Caco-2 (cell line): ENCODE measurements around the gene ZNF441. TPM values are rescaled to one million over a fixed set of nuclear protein-coding genes. Genes with fewer than 3 reads are reported as not detected.
A peak's percentile ranks its signal among the peaks of the same experiment; 100 is the strongest.

ENCODE experiments used
- BruUV-seq: library from RNA; stranded (reverse); fragments of 400-500 nt; replicated peaks from 2 replicates; lab custom pipeline; 2021; lab: Mats Ljungman, UMichigan
- CTCF ChIA-PET: fragments of 300-600 bp; sonication (Branson Sonifier 250); formaldehyde crosslinking; loops from one replicate; lab custom pipeline; 2022; ENCODE audit warnings: antibody characterized with exemption; lab: Charles Lee
- POLR2A ChIA-PET: fragments of 300-600 bp; sonication (Branson Sonifier 250); formaldehyde crosslinking; loops from one replicate; lab custom pipeline; 2022; ENCODE audit warnings: antibody characterized with exemption; lab: Charles Lee
- DNase-seq, 2 experiments: peaks; one replicate each; pipeline versions ENCODE4 v3.0.0 to v3.0.0-alpha.2; 2020 to 2022
- H3K27me3 ChIP-seq: replicated peaks from 2 replicates; pipeline ENCODE4 v1.6.0; 2011; ENCODE audit warnings: low read length; ENCODE audit not compliant: control insufficient read depth, insufficient read depth
- H3K36me3 ChIP-seq: 2 replicates; pipeline ENCODE4 v1.5.1; 2011; ENCODE audit warnings: low read length; ENCODE audit not compliant: control insufficient read depth, insufficient read depth
- H3K4me1 ChIP-seq: fragments of 250-450 bp; sonication (Bioruptor Pico); 2 replicates; pipeline ENCODE4 v1.5.1; 2020; ENCODE audit warnings: mild to moderate bottlenecking
- H3K4me3 ChIP-seq: 2 replicates; pipeline ENCODE4 v1.5.1; 2011; ENCODE audit warnings: low read depth, mild to moderate bottlenecking, control low read depth, low read length
- H3K9me3 ChIP-seq: fragments of 250-450 bp; sonication (Bioruptor Pico); 2 replicates; pipeline ENCODE4 v1.5.1; 2020; ENCODE audit warnings: mild to moderate bottlenecking, moderate library complexity
- H3K27ac Mint-ChIP-seq: one replicate; pipeline ENCODE4 v1.8.0; 2022; ENCODE audit warnings: mixed read lengths; ENCODE audit not compliant: unreplicated experiment
- H3K27me3 Mint-ChIP-seq: one replicate; pipeline ENCODE4 v1.8.0; 2022; ENCODE audit warnings: mixed read lengths; ENCODE audit not compliant: insufficient read depth, unreplicated experiment
- H3K36me3 Mint-ChIP-seq: one replicate; pipeline ENCODE4 v1.8.0; 2022; ENCODE audit warnings: mild to moderate bottlenecking, mixed read lengths; ENCODE audit not compliant: insufficient read depth, unreplicated experiment
- H3K4me1 Mint-ChIP-seq: one replicate; pipeline ENCODE4 v1.8.0; 2022; ENCODE audit warnings: low read depth, mixed read lengths; ENCODE audit not compliant: unreplicated experiment
- H3K4me3 Mint-ChIP-seq: one replicate; pipeline ENCODE4 v1.8.0; 2022; ENCODE audit warnings: mild to moderate bottlenecking, moderate library complexity, mixed read lengths; ENCODE audit not compliant: unreplicated experiment
- H3K9me3 Mint-ChIP-seq: one replicate; pipeline ENCODE4 v1.8.0; 2022; ENCODE audit warnings: mixed read lengths; ENCODE audit not compliant: unreplicated experiment
- intact Hi-C: fragments of 100-400 bp; cut with micrococcal nuclease; formaldehyde crosslinking; loops from one replicate; pipeline ENCODE4 v1.10.0; 2022; ENCODE audit not compliant: unreplicated experiment
- total RNA-seq: library from RNA; stranded (reverse); gene quantifications from 2 replicates; pipeline ENCODE4 v1.2.3, GENCODE V29; 2022
- TF ChIP-seq, protein P1 (sequence below), 2 experiments: fragments of 200-600 bp in 1 of 2; IDR thresholded peaks; 1 replicate in 1 of 2; 2 replicates in 1 of 2; pipeline versions ENCODE4 v1.5.1 to v1.8.0; 2011 to 2022; ENCODE audit warnings: antibody characterized with exemption in 1 of 2, control low read depth in 1 of 2, inconsistent platforms in 1 of 2, low read depth in 1 of 2, low read length in 1 of 2, mild to moderate bottlenecking in 1 of 2, moderate library complexity in 1 of 2; ENCODE audit not compliant: insufficient read depth in 1 of 2, severe bottlenecking in 1 of 2, unreplicated experiment in 1 of 2

Gene ZNF441
- total RNA-seq, 1 experiment from 2014 or later = 4.4 TPM

DNA sequence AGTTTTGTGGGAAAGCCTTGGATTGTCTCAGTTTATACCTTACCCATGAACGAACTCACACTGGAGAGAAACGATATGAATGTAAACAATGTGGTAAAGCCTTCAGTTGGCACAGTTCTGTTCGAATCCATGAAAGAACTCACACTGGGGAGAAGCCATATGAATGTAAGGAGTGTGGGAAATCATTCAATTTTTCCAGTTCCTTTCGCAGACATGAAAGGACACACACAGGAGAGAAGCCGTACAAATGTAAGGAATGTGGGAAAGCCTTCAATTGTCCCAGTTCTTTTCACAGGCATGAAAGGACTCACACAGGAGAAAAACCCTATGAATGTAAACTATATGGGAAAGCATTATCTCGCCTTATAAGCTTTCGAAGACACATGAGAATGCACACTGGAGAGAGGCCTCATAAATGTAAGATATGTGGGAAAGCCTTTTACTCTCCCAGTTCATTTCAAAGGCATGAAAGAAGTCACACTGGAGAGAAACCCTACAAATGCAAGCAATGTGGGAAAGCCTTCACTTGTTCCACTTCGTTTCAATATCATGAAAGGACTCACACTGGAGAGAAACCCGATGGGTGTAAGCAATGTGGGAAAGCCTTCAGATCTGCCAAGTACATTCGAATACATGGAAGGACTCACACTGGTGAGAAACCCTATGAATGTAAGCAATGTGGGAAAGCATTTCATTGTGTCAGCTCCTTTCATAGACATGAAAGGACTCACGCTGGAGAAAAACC lies 39.7 kb downstream of the ZNF441 start:
- no peaks in the 10 kb centered on the region for H3K4me1 ChIP-seq
- CTCF ChIA-PET = no interaction called here
- Mint-ChIP-seq H3K27ac (no peak overlapping the region), H3K4me3 (no peak overlapping the region), H3K4me1 (no peaks in the 10 kb centered on the region), H3K36me3 (no peaks in the 10 kb centered on the region), H3K9me3 (peaks cover 18% of the 10 kb centered on the region), H3K27me3 (no peaks in the 10 kb centered on the region)
- no peak overlapping the region for H3K4me3 ChIP-seq
- intact Hi-C loops = no loop called here
- peaks cover 15% of the 10 kb centered on the region for H3K9me3 ChIP-seq
- no peaks in the 10 kb centered on the region for H3K36me3 ChIP-seq
- no peaks in the 10 kb centered on the region for H3K27me3 ChIP-seq
- POLR2A ChIA-PET = no interaction called here
- TF ChIP-seq, protein P1, sequence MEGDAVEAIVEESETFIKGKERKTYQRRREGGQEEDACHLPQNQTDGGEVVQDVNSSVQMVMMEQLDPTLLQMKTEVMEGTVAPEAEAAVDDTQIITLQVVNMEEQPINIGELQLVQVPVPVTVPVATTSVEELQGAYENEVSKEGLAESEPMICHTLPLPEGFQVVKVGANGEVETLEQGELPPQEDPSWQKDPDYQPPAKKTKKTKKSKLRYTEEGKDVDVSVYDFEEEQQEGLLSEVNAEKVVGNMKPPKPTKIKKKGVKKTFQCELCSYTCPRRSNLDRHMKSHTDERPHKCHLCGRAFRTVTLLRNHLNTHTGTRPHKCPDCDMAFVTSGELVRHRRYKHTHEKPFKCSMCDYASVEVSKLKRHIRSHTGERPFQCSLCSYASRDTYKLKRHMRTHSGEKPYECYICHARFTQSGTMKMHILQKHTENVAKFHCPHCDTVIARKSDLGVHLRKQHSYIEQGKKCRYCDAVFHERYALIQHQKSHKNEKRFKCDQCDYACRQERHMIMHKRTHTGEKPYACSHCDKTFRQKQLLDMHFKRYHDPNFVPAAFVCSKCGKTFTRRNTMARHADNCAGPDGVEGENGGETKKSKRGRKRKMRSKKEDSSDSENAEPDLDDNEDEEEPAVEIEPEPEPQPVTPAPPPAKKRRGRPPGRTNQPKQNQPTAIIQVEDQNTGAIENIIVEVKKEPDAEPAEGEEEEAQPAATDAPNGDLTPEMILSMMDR (IDR thresholded peaks at IDR 0.05; ENCODE audit: insufficient read depth in 1 of 2, low read depth in 1 of 2, low read length in 1 of 2, severe bottlenecking in 1 of 2, unreplicated experiment in 1 of 2) = no peak
- BruUV-seq = no TSS peak
- no peak for DNase-seq

DNA sequence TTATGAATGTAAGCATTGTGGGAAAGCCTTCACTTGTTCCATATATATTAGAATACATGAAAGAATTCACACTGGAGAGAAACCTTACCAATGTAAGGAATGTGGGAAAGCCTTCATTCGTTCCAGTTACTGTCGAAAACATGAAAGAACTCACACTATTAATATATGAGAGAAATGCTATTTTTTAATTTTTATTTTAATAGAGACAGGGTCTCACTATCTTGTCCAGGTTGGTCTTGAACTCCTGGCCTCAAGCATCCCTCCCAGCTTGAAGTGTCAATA lies 40.2 kb downstream of the ZNF441 start:
- peaks cover 18% of the 10 kb centered on the region for H3K9me3 Mint-ChIP-seq
- no peak overlapping the region for H3K4me3 ChIP-seq

DNA sequence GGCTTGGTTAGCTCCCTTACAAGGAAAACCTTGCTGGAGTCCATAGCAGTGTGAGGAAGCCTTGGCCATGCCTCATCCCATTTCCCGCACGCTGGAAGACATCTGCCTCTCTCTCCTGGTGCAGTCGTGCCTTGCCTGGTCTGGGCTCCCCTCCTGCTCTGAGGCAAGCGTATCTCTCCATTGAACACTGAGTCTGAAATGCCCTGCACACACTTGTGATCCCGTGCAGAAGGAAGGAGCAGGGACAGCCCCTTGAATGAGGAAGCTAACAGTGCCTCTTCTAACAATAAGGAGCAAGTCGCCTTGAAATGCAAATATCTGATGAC lies 46.9 kb downstream of the ZNF441 start:
- no TSS peak for BruUV-seq
- CTCF ChIA-PET = interaction anchor here (1.0 to 1.6 kb wide), 2 partner anchors 16 kb away, joined by 11 to 14 read pairs; partner anchors contain the start of gene ZNF491
- no peak for DNase-seq
- Mint-ChIP-seq H3K4me3 (peak overlapping the region; percentile 86), H3K27me3 (no peaks in the 10 kb centered on the region), H3K9me3 (no peaks in the 10 kb centered on the region), H3K27ac (peak overlapping the region; percentile 90), H3K4me1 (peaks cover 6% of the 10 kb centered on the region), H3K36me3 (peaks cover 28% of the 10 kb centered on the region)
- Histone ChIP-seq H3K27me3 (no peaks in the 10 kb centered on the region), H3K9me3 (no peaks in the 10 kb centered on the region; the same call in 1 of the 2 replicates), H3K36me3 (no peaks in the 10 kb centered on the region), H3K4me3 (peak overlapping the region; percentile 93), H3K4me1 (peaks cover 5% of the 10 kb centered on the region; the same call in 1 of the 2 replicates)
- TF ChIP-seq, protein P1 (IDR thresholded peaks at IDR 0.05; ENCODE audit: insufficient read depth in 1 of 2, low read depth in 1 of 2, low read length in 1 of 2, severe bottlenecking in 1 of 2, unreplicated experiment in 1 of 2) = no peak
- POLR2A ChIA-PET = no interaction called here
- intact Hi-C loops = loop anchor here (1.0 to 5.0 kb wide), 2 partner anchors 15 to 329 kb away; partner anchors contain the start of genes ZNF20 and ZNF491

More for the DNA sequence above, 40.2 kb downstream of the ZNF441 start:
- TF ChIP-seq, protein P1 (IDR thresholded peaks at IDR 0.05; ENCODE audit: insufficient read depth in 1 of 2, low read depth in 1 of 2, low read length in 1 of 2, severe bottlenecking in 1 of 2, unreplicated experiment in 1 of 2) = no peak
- Histone ChIP-seq H3K4me1 (no peaks in the 10 kb centered on the region), H3K27me3 (no peaks in the 10 kb centered on the region), H3K36me3 (no peaks in the 10 kb centered on the region), H3K9me3 (peaks cover 15% of the 10 kb centered on the region)
- no peaks in the 10 kb centered on the region for H3K36me3 Mint-ChIP-seq
- no peaks in the 10 kb centered on the region for H3K27me3 Mint-ChIP-seq
- no peak for DNase-seq
- H3K27ac Mint-ChIP-seq = no peak overlapping the region
- no peaks in the 10 kb centered on the region for H3K4me1 Mint-ChIP-seq
- no TSS peak for BruUV-seq
- no peak overlapping the region for H3K4me3 Mint-ChIP-seq
- CTCF ChIA-PET = interaction anchor here (1.2 kb wide), 1 partner anchor 9 kb away, joined by 4 read pairs; the partner anchor contains the start of gene ZNF491
- POLR2A ChIA-PET = no interaction called here
- intact Hi-C loops = no loop called here
